Panc1 (cell line): Measurements from ENCODE around the gene ASPA. TPM values are rescaled to one million over a fixed set of nuclear protein-coding genes. Genes with fewer than 3 reads are reported as not detected.

Experiments used
- ATAC-seq: fragments of 200-7000 bp; cut with Tn5 transposase; 2 replicates; pipeline ENCODE4 v1.9.1; 2020; ENCODE audit warnings: mild to moderate bottlenecking, moderate library complexity
- BruUV-seq: library from RNA; stranded (reverse); fragments of 400-500 nt; replicated peaks from 2 replicates; lab custom pipeline; 2021; lab: Mats Ljungman, UMichigan
- CTCF ChIA-PET: fragments of 300-600 bp; sonication (Branson Sonifier 250); formaldehyde crosslinking; loops from one replicate; lab custom pipeline; 2022; ENCODE audit warnings: antibody characterized with exemption; lab: Charles Lee
- POLR2A ChIA-PET: fragments of 300-600 bp; sonication (Branson Sonifier 250); formaldehyde crosslinking; loops from one replicate; lab custom pipeline; 2022; ENCODE audit warnings: antibody characterized with exemption; lab: Charles Lee
- DNase-seq: peaks from one replicate; pipeline ENCODE4 v3.0.0-alpha.2; 2010; ENCODE audit warnings: low read depth, low spot score
- H3K27ac ChIP-seq: 2 replicates; pipeline ENCODE4 v1.5.1; 2011; ENCODE audit warnings: mild to moderate bottlenecking, low read length, inconsistent platforms
- H3K27me3 ChIP-seq: fragments of 200-500 bp; sonication (Bioruptor generic); 2 replicates; pipeline ENCODE4 v1.6.0; 2014; ENCODE audit warnings: low read length, inconsistent platforms; ENCODE audit not compliant: control insufficient read depth, insufficient read depth
- H3K36me3 ChIP-seq: fragments of 200-500 bp; sonication (Bioruptor generic); 2 replicates; pipeline ENCODE4 v1.5.1; 2014; ENCODE audit warnings: inconsistent platforms, mild to moderate bottlenecking, low read length, moderate library complexity; ENCODE audit not compliant: control insufficient read depth, insufficient read depth
- H3K4me1 ChIP-seq: 2 replicates; pipeline ENCODE4 v1.5.1; 2011; ENCODE audit warnings: inconsistent platforms, mild to moderate bottlenecking, low read length, moderate library complexity; ENCODE audit not compliant: control insufficient read depth, insufficient read depth
- H3K4me3 ChIP-seq, 2 experiments: 2 replicates each; pipeline ENCODE4 v1.5.1; 2011 to 2012; ENCODE audit warnings: low read depth in 2 of 2, low read length in 2 of 2, mild to moderate bottlenecking in 2 of 2, inconsistent platforms in 1 of 2, moderate library complexity in 1 of 2
- H3K9me3 ChIP-seq: fragments of 200-500 bp; sonication (Bioruptor generic); 2 replicates; pipeline ENCODE4 v1.5.1; 2014; ENCODE audit warnings: low read depth, mild to moderate bottlenecking, inconsistent platforms, low read length, moderate library complexity; ENCODE audit not compliant: control insufficient read depth, insufficient read depth
- POLR2AphosphoS5 ChIP-seq: IDR thresholded peaks from 2 replicates; pipeline ENCODE4 v1.6.1; 2012; ENCODE audit warnings: mild to moderate bottlenecking, low read depth, low read length, moderate library complexity
- SIN3A ChIP-seq: IDR thresholded peaks from 2 replicates; pipeline ENCODE4 v1.6.1; 2012; ENCODE audit warnings: low read depth, mild to moderate bottlenecking, low read length, moderate library complexity, borderline replicate concordance; ENCODE audit not compliant: insufficient read depth
- TCF7L2 ChIP-seq: IDR thresholded peaks from 2 replicates; pipeline ENCODE4 v1.6.1; 2011; ENCODE audit warnings: mild to moderate bottlenecking, low read depth, low read length, inconsistent platforms
- in situ Hi-C: cut with HindIII; loops from 2 replicates; pipeline ENCODE4 v1.10.0; 2016; ENCODE audit warnings: low sequenced_read_pairs, low pct_unique_long_range_greater_than_20kb
- intact Hi-C: fragments of 100-400 bp; cut with micrococcal nuclease; formaldehyde crosslinking; loops from one replicate; pipeline ENCODE4 v1.10.0; 2022; ENCODE audit not compliant: unreplicated experiment
- total RNA-seq: library from RNA; stranded (reverse); gene quantifications from one replicate; pipeline ENCODE4 v1.2.1, GENCODE V29; 2021; ENCODE audit not compliant: unreplicated experiment
- TF ChIP-seq, protein P1 (sequence below): fragments of 450-650 bp; IDR thresholded peaks from 2 replicates; pipeline ENCODE4 v1.5.1; 2017; ENCODE audit warnings: mild to moderate bottlenecking
- TF ChIP-seq, protein P2 (sequence below), 2 experiments: IDR thresholded peaks; 2 replicates each; pipeline ENCODE4 v1.6.1; 2011 to 2012; ENCODE audit warnings: low read depth in 2 of 2, control low read depth in 1 of 2, low read length in 1 of 2, mild to moderate bottlenecking in 1 of 2, moderate library complexity in 1 of 2; ENCODE audit not compliant: insufficient read depth in 1 of 2

The ASPA gene
- total RNA-seq, 1 experiment from 2014 or later, result not detected

DNA sequence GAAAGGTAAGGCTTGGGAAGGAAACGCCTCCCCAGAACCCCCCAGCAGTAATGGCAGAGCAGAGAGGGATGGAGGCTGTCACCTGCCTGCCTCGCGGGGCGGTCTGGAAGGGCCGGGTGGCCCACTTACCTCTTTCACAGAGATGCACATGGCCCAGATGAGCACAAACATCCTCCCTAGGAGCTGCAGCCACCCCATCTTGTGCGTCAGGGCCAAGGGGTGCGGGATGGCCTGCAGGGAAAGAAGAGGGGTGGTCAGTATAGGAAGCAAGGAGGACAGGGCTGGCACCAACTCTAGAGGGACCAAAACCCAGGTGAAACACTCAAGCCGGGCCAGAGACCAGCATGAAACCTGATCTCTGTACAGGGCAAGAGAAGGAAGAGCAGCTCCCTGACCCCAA, 52.1 kb downstream of the ASPA start:
- intact Hi-C loops, result no loop called here
- no TSS peak for BruUV-seq
- no peak overlapping the region for H3K27ac ChIP-seq
- H3K36me3 ChIP-seq, result no peaks in the 10 kb centered on the region
- ChIA-PET CTCF (no interaction called here), POLR2A (no interaction called here)
- H3K27me3 ChIP-seq, result no peaks in the 10 kb centered on the region
- TF ChIP-seq, protein P1, sequence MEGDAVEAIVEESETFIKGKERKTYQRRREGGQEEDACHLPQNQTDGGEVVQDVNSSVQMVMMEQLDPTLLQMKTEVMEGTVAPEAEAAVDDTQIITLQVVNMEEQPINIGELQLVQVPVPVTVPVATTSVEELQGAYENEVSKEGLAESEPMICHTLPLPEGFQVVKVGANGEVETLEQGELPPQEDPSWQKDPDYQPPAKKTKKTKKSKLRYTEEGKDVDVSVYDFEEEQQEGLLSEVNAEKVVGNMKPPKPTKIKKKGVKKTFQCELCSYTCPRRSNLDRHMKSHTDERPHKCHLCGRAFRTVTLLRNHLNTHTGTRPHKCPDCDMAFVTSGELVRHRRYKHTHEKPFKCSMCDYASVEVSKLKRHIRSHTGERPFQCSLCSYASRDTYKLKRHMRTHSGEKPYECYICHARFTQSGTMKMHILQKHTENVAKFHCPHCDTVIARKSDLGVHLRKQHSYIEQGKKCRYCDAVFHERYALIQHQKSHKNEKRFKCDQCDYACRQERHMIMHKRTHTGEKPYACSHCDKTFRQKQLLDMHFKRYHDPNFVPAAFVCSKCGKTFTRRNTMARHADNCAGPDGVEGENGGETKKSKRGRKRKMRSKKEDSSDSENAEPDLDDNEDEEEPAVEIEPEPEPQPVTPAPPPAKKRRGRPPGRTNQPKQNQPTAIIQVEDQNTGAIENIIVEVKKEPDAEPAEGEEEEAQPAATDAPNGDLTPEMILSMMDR, result no peak
- TF ChIP-seq SIN3A (no peak), POLR2AphosphoS5 (no peak)
- in situ Hi-C loops, result no loop called here
- H3K4me3 ChIP-seq, result no peak overlapping the region
- no peak for ATAC-seq
- H3K9me3 ChIP-seq, result no peaks in the 10 kb centered on the region
- no peak for DNase-seq
- H3K4me1 ChIP-seq, result no peaks in the 10 kb centered on the region

DNA sequence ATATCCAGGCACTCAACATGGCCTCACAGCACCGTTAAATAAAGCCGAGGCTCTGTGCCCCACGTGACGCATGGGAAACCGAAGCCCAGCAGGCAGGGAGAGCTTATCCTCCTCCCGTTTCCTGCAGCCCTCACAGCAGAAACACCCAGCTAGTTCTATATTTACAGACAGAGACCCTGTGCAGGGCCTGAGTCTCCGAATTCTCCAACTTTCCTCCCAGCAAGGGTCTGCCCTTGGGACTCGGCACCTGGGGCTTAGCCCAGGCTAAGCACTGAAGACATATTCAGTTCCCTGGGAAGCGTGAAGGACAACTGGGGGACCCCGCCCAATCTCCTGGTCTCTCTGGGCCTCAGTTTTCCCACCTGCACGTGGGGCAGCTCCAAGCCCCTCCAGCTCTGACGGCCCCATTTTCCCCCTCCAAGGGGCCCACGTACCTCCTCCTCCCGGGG, 52.6 kb downstream of the ASPA start:
- in situ Hi-C loops, result no loop called here
- no TSS peak for BruUV-seq
- H3K36me3 ChIP-seq, result no peaks in the 10 kb centered on the region
- TF ChIP-seq SIN3A (no peak), POLR2AphosphoS5 (no peak), TCF7L2 (no peak)
- TF ChIP-seq, protein P2, sequence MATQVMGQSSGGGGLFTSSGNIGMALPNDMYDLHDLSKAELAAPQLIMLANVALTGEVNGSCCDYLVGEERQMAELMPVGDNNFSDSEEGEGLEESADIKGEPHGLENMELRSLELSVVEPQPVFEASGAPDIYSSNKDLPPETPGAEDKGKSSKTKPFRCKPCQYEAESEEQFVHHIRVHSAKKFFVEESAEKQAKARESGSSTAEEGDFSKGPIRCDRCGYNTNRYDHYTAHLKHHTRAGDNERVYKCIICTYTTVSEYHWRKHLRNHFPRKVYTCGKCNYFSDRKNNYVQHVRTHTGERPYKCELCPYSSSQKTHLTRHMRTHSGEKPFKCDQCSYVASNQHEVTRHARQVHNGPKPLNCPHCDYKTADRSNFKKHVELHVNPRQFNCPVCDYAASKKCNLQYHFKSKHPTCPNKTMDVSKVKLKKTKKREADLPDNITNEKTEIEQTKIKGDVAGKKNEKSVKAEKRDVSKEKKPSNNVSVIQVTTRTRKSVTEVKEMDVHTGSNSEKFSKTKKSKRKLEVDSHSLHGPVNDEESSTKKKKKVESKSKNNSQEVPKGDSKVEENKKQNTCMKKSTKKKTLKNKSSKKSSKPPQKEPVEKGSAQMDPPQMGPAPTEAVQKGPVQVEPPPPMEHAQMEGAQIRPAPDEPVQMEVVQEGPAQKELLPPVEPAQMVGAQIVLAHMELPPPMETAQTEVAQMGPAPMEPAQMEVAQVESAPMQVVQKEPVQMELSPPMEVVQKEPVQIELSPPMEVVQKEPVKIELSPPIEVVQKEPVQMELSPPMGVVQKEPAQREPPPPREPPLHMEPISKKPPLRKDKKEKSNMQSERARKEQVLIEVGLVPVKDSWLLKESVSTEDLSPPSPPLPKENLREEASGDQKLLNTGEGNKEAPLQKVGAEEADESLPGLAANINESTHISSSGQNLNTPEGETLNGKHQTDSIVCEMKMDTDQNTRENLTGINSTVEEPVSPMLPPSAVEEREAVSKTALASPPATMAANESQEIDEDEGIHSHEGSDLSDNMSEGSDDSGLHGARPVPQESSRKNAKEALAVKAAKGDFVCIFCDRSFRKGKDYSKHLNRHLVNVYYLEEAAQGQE (IDR thresholded peaks at IDR 0.05; ENCODE audit: insufficient read depth in 1 of 2, low read depth in 2 of 2, low read length in 1 of 2), result no peak
- TF ChIP-seq, protein P1, result no peak
- H3K27ac ChIP-seq, result no peak overlapping the region
- intact Hi-C loops, result no loop called here
- no peaks in the 10 kb centered on the region for H3K27me3 ChIP-seq
- CTCF ChIA-PET, result no interaction called here
- ATAC-seq, result no peak
- no peaks in the 10 kb centered on the region for H3K9me3 ChIP-seq
- no peak for DNase-seq
- POLR2A ChIA-PET, result no interaction called here
- H3K4me1 ChIP-seq, result no peaks in the 10 kb centered on the region
- H3K4me3 ChIP-seq, result no peak overlapping the region
